ENCODE data around the gene RLN3.
A peak's percentile ranks its signal among the peaks of the same experiment; 100 is the strongest.

The RLN3 gene

DNA sequence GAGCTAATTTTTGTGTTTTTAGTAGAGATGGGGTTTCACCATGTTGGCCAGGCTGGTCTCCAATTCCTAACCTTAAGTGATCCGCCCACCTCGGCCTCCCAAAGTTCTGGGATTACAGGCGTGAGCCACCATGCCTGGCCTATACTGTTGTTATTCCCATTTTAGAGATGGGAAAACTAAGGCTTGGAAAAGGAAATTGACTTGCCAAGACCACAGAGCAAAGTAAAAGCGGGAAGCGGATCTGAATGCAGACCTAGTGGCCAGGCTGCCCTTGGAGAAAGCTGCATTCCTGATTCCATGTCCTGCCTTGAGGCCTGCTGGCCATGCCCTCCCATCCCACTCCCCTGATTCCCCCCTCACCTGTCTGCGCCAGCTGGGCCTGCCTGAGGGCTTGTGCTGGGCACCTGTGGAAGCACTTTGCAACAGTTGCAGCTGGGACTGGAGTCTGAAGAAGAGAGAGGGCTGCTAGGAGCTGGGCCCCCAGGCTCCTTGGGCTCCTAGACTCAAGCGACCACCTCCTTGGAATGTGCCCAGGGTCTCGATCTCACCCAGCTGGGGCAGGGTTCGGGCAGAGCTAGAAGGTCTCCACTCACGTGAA lies 28.2 kb downstream of the RLN3 start:
- DNase-seq: no peak

DNA sequence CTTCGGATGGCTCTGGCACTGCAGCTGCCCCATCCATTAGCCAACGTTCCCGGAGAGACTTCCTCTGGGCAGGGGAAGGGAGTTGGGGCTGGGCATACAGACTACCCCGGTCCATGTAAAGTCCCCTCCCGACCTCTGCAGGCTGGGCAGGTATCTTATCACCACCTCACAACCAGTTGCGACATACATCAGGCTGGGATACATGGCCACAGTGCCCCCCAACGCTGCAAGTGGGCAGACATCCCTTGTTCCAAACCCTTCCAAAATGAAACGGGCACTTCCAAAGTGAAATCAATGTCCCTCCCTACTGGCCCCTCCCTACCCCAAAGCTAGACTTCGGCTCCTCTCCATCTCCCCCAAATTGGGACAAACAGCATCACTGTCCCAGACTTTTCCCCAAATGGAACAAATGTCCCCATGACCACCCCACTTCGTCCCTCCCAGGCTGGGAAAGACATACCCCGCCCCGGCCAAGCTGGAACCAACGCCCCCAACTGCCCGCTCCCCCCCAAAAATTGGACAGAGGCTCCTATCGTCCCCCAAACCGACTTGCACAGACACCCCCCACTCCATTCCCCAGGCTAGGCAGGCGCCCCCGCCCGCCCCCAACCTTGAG lies 28.9 kb downstream of the RLN3 start:
- no peak for DNase-seq

DNA sequence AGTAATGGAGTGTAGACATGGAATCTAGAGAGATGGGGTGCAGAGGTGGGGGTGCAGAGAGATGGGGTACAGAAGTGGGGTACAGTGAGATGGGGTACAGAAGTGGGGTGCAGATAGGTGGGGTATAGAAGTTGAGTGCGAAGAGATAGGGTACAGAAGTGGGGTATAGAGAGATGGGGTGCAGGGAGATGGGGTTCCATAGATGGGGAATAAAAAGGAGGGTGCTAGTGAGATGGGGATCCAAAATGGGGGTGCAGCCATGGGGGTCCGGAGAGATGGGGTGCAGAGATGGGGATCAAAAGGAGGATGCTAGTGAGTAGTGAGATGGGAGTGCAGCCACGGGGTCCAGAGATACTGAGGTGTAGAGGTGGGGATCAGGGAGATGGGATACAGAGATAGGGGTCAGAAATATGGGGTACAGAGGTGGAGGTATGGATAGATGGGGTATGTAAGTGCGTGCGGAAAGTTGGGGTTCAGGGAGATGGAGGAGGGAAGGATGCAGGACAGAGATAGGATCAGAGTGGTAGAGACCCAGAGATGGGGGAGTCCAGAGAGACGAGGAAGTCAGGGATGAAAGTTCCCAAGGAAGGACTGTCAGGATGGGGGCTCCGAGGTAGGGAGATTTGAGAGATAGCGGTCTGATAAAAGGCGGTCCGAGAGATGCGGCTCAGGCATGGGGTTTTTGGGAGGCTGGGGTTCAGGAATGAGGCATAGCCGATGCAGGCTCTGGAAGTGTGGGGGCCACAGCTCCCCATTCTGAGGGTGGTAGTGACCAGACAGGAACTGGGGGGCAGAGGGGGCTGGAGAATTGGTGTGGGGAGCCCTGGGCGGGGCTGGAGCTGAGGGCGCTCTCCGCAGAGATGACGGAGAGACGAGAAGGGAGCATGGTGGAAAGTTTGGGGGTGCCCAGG lies 30.5 kb downstream of the RLN3 start:
- DNase-seq: no peak

- DNase-seq: no peak
These were observed 31.1 kb downstream of the RLN3 start for GRCh38 chr19:14059093-14059480.

DNA sequence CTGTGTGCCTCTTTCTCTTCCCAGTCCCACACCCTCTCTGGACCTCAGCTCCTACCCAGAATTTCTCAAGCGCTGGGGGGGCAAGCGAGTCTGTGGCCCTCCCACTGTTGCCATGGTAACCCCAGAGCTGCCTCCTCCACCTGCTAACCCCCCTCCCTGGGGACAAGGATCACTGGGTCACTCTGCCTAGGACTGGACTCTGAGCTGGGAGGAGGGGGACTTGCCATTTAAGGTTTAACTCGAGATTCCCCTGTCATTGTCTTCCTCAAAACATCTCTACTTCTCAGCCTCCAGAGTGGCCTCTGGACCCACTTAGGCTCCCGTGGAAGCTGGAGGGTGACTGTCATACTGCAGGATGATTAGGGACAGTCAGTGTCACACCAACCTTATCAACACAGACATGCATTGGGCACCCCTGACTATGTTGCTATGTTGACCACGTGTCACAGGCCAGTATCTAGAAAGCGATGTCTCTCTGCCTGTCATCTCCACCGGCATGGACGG lies 31.8 kb downstream of the RLN3 start:
- no peak for DNase-seq

- no peak for DNase-seq
These were observed 33.3 kb downstream of the RLN3 start for GRCh38 chr19:14061081-14061749.

DNA sequence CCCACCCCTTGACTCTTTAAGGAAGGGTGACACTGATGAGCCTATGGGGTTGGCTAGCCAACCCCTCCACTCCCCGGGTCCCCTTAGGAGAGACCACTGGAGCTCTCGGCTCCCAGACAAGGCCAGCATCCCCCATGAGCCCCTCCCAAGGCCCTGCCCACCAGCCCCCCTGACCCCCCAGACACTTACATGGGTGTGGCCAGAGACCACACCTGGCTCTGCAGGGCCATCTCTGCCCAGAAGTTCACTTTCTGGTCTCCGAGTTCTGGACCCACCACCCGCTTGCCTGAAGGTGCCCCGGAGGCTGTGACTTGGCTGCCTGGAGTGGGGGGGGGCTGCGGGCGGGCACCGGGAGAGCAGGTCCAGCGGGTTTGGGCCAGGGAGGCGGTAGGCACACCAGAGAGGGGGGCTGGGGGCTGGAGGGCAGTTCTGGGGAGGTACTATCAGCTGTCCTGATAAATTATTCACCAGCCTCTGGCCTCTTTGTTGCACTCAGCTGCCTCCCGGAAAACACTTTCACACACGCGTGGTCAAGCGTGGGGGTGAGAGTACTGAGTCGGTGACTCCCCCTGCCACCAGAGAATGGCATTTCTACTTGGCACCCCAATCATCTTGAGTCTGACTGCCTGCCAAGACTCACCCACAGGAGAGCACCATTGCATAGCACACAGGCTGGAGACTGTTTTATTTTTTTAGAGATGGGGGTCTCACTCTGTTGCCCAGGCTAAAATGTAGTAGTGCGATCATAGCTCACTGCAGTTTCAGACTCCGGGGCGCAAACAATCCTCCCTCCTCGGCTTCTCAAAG lies 34.0 kb downstream of the RLN3 start, which contains the start of gene PALM3:
TSS of gene PALM3 (minus strand) at position 326 of the 807 bp plus-strand sequence. CDS start at position 230, 96 bp downstream.
- DNase-seq: no peak

- no peak for DNase-seq
These were observed 34.6 kb downstream of the RLN3 start for GRCh38 chr19:14062558-14062855.

DNA sequence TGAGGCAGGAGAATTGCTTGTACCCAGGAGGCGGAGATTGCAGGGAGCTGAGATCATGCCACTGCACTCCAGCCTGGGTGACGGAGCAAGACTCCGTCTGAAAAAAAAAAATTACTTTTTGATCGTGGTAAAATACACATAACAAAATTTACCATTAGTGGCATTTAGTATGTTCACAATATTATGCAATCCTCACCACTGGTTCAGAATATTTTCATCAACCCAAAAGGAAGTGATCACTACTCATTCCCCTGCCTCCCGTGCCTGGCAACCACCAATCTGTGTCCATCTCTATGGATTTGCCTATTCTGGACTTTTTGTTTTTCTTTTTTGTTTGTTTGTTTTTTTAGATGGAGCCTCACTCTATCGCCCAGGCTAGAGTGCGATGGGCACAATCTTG lies 35.2 kb downstream of the RLN3 start:
- DNase-seq: peak; percentile 20

DNA sequence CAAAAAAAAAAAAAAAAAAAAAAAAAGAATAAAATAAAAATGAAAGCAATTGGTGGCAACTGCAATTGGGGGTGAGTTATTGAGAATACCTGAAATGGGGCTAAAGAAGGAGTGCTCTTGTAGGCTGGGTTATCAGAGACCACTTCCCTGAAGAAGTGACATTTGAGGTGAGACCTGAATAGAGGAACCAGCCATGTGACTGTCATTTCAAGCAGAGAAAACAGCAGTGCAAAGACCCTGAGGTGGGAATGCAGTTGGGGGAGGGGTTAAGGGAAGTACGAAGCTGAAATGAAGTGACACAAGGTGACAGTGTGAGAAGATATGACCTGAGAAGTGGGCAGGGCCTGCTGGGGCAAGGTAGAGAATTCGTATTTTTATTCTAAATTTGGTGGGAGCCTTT lies 38.2 kb downstream of the RLN3 start:
- no peak for DNase-seq

- DNase-seq: no peak
These were observed 42.5 kb downstream of the RLN3 start for GRCh38 chr19:14070268-14071050.

DNA sequence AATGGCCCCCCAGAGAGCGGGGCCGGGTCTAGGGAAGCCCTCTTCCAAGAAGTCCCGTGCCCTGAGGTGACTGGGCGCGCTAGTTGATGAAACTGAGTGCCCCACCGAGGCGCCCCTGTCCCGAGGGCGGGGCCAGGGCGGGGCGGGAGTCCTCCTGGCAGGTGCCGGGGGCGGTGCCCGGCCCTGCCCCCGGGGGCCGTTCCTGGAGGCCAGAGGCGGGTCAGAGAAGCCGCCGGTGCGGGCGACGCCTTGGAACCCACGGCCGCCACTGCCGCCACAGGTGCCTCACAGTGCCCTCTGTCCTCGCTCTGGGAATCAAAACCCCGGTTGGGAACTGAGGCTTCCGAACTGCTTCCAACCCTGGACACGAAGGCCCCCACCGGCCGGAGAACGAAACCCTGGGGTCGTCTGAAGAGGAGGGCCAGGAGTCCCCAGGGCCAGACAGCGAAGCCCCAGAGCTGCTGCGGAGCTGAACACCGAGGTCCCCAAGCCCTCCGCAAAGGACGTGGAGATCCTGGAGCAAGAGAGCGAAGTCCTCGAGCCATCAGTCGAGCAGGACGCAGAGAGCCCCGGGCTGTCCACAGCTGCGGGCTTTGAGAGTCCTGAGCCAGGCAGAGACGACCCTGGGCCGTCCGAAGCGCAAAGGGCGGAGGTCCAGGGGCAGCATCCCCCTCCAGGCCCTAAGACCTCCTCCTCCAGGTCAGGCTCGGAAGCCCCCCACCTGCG lies 44.8 kb downstream of the RLN3 start, which contains the start of gene MISP3:
TSS of gene MISP3 (plus strand) at position 252 of the 726 bp plus-strand sequence. CDS start 524 bp downstream, outside the sequence.
- no peak for DNase-seq

- peak; percentile 71 for DNase-seq
These were observed 45.4 kb downstream of the RLN3 start for GRCh38 chr19:14073261-14073924.

DNA sequence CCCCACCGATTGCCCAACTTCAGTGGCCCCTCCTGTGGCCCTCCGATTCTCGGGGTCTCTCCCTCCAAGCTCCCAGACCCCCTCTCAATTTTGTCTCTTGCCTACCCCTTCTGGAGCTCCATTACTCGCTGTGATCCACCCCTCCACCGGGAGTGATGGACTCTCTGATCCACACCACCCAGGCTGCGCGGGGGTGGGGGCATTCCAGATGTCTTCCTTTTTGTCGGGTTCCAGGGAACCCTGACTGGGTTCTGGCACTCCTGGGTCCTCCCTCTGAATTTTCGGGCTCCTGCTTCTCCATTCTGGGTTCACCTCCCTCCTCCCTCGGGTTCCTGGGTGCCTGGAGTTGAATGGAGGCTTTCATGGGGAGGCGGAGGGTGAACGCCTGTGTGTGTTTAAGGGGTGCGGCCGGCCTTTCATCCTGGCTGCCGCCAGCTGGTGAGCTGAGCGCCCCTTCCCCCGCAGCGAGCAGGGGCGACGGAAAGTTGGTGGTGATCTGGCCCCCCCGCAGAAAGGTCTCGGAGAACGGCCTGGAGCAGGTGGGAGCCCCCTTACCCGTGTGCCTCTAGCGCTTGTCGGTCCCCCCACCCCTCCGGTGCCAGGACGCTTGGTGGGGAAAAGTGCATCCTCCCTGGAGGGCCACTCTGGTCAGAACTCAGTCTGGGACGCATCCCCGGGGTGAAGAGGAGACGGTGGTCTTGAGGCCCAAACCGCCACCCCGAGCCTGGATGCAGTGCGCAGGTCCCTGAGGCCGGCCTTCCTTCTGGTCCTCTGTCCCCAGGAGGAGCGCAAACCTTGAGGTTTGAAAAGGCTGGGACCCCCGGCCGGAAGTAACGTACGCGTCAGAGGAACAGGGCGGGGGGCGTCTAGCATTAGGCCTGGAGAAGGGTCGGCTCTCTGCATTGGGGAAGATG lies 46.2 kb downstream of the RLN3 start:
- DNase-seq: no peak

- no peak for DNase-seq
These were observed 50.5 kb downstream of the RLN3 start for GRCh38 chr19:14078411-14078810.
